Activated gamma-delta T cell treated with Interleukin-2 at 50 U/mL for 16 hours (primary cell): ENCODE data around the gene TTN.

Source experiments
- DNase-seq: peaks from one replicate; pipeline ENCODE4 v3.0.0-alpha.2; 2020

The TTN gene

DNA sequence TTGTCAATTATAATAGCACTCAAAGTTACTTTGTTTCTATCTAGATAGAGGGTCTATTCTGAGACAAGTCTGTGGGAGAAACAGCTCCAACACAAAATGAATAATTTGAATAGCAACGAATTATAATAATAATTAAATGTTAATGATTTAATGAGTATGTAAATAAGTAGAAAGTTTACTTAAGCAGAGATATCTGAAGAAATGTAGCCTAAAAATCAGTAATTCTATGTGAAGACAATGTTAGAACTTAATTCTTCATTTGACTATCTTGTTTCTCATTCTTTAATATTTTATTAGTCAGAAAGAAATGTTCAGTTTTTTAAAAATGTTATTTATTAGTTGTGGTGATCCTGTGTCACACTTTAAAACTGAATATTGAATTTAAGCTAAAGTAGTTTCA lies 165.7 kb downstream of the TTN start:
- no peak for DNase-seq

DNA sequence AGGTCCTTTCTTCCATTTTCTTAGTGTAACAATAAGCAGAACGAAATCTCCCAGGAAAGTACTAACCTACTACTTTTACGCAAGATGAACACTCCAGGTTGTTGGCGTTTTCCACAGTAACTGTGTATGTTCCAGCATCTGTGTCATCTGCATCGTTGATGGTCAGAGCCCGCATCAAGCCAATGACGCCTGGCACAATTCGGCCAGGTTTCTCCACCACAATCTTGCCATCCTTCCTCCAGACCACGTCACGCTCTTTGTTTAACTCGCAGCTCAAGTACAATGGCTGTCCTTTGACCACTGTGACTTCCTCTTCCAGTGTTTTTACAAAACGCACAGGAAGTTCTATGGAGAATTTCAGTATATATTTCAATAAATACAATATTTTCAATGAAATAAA lies 171.3 kb downstream of the TTN start:
- DNase-seq = no peak

DNA sequence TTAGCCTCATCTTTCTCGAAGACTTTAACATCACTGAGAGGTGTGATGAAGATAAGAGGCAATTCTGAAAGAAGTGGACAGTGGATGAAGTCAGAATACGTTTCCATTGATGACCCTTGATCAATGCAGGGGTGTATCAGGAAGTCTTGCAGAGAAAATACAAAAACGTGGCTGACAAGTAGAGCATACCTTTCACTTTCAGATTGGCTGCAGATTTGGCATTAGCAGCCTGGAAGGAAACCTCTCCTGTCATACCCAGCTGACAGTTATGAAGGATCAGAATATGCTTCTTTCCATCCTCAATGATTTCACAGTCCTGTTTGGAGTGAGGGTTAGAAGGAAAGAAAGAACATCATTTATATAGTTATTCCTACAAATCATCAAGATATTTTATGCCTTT lies 174.5 kb downstream of the TTN start:
- DNase-seq = no peak

DNA sequence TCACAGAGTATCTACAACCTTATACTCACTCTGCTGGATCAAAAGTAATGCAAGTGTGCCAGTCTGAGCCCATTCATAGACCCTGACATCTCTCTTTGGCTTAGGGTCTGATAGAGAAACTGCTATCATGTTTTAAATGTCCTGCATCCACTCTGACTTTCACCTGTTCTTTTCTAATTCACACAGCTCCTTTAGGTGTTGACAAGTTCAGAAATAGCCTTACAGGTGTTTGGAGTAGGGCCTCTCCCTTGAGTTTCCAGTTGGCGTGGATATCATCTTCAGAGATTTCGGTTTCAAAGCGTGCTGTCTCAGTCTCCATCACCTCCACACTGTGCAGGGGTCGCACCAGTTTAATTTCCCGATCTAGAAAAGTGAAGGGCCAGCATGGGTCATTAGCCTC lies 176.6 kb downstream of the TTN start:
- DNase-seq = no peak

DNA sequence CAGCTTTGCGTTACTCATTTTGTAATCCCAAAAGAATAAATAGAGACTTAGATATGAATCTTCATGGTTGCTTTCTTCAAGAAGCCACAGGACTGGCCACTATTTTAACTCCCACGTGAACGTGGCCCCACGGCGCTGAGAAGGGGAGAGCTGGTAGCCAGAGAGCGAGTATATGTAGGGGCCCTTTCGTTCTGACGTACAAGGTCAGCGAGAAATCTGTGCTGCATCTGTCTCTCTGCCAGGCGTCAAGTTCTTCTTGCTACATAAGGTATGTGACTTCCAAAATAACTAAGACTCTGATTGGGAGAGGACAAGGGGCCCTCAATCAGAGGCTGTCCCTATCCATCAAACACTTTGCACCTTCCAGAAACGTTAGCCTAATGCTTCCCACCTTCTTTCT lies 177.8 kb downstream of the TTN start:
- no peak for DNase-seq

DNA sequence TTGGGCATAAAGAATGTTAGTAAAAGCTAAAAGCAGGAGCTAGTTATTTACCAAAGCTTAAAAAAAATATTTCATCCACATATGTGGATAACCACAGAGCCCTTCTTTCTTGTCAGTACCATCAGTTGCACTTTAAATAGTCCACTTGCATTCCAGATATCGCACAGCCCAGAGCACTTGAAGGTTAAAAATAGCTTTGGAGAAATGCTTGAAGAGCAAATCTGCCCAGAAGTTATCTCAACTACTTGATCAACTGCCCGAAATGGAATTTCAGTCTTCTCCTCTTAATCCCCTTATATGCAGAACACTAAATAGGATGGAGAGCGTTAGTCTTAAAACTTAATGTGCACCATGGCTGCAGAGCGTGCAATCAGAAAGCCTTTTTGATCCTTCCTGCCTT lies 178.6 kb downstream of the TTN start:
- no peak for DNase-seq

DNA sequence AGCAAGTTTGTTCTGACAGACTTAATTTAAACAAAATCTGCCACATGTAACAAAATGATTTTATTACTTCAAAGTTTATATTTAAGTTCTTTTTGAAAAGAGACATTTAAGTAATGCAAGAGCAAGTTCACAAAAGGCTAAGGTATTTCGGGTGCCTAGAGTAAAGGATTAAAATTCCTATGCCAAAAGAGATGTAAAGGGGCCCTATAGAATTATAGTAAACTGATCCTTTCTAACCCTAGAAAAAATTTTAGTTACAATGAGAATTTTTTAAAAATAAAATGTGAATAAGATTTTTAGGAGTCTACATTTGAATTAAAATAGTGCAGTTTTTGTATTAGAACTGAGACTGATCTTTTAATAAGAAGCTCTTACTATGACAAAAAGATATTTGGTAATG lies 179.8 kb downstream of the TTN start:
- DNase-seq = no peak

DNA sequence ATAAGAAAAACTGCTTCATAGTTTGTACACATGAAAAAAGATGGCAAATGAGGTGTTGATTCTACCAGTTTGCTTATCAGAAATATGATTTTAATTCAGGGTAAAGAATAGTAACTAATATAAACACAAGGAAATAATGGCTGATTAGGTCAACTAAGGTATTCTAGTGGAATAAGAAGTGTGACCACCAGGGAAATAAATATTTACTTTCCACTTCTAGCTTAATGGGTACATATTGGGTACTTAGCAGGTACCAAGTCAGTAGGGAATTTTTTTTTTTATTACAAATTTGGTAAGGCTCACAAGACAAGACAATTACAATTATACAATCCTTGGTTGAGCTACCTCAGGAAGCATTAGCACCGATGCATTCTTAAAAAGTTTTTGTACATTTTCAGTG lies 191.3 kb downstream of the TTN start:
- no peak for DNase-seq

DNA sequence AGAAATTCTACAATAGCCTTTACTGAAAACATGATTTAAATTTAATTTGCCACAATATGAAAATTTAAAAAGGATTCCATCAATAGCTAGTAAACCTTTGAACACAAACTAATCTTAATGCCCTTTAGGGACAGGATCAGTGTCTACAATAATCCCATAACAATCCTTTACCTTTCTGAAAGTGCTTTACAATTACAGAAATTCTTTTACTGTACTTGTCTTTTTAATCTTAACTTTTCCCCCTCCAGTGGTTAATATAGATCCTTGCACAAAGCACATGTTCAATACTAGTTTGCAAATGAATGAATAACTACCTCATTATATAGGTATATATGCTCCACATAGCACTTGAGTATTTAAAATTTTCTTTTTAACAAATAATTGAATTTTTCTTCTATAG lies 204.3 kb downstream of the TTN start:
- no peak for DNase-seq

DNA sequence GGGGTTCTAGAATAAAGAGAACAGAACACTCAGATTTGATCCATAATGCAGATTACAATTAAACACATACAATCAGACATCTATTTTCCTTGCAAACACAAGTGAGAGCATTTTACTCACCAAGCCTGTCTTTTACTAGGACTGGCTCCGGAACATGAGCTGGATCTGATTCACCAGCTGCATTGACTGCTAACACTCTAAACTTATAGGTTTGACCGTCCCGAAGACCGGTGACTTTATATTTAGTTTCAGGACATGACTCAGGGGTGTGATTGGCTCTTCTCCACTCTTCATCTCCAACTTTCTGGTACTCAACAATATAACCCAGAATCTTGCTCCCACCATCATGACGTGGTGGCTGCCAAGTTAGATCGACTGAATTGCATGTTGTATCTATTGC lies 214.6 kb downstream of the TTN start:
- DNase-seq = no peak

DNA sequence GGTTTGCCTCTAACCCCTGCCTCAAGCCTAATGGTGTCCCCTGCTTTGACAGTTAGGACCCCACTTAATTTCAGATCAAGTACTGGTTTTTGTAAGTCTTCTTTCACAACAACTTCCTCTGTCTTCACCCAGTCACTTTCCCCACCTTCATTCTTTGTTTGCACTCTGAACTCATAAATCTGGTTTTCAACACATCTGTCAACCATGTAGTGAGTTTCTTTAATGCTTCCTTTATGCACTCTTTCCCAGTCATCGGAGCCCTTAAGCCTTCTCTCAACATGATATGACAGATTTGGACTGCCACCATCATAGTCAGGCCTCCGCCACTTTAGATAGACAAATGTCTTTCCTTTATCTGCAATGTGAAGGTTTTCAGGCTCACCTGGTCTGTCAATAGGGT lies 217.9 kb downstream of the TTN start:
- no peak for DNase-seq

DNA sequence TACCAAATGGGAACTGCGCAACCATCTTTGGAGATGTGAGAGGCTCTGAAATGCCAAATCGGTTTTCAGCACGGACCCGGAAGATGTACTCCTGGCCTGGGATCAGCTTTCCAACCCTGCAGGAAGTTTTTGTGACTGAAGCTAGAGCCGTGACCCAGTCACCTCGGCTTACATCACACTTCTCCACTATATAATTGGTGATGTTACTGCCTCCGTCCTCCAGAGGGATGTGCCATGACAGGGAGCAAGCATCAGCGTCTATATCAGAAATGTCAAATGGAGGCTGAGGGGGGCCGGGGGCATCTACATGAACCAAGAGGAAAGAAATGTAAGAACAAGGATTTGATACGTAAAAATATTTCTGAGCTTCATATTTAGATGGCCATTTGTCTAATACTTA lies 222.6 kb downstream of the TTN start:
- no peak for DNase-seq

DNA sequence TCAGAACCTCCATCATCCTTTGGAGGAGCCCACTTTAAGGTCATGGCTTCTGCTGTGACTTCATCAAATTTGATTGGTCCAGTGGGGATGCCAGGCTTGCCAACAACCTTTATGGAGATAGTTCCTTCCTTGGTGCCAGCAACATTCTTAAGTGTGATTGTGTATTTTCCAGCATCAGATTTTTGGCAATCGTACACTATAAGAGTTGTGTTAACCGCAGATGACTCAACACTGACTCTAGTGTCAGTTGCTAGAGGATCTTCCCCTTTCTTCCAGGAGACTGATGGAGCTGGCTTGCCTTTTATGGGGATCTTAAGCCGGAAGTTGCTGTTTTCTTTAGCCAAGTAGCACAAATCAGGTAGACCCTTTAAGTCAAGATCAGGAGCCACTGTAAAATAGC lies 228.2 kb downstream of the TTN start:
- DNase-seq = no peak

DNA sequence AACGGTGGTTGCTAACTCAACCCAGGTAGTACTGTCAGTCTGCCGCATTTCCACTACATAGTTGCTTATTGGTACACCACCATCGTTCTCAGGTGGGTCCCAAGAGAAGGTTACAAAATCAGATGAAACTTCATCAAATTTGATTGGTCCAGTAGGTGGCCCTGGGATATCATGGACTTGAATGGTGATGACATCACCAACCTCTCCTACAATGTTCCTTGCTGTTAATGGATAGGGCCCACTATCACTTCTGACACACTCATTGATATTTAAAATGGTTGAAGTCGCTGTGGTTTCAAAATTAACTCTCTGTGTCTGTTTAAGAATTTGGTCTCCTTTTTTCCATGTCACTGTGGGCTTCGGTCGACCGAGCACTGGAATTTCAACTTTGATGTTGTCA lies 232.4 kb downstream of the TTN start:
- DNase-seq = no peak

DNA sequence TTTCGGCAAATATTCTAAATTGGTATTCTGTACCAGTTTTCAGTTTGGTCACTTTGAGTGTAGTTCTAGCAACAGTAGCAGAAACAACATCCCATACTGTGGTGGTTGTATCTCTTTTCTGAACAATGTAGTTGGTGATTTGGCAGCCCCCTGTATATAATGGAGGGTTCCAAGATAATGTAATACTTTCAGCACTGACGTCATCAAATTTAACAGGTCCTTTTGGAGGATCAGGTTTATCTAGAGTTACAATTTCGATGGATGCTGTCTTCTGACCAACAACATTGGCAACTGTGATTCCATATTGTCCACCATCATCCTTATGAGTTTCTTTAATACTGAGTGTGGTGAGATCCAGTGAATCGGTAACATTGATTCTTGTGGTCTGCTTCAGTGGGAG lies 239.0 kb downstream of the TTN start:
- DNase-seq = no peak

DNA sequence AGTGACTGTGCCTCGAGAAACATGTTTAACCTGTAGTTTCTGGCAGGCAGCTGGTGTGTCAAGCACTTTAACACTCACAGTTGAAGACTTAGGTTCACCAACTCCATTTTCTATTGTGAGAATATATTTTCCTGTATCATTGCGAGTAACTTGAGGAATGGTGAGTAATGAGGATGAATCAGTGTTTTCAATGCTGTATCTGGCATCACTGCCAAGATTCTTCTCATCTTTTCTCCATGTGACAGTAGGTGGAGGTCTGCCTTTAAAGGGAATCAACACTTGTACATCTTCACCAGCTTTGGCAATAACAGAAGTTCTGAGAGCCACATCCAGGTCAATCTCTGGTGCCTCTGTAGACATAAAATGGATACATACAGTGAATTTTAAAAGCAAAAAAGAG lies 254.2 kb downstream of the TTN start:
- DNase-seq = no peak

DNA sequence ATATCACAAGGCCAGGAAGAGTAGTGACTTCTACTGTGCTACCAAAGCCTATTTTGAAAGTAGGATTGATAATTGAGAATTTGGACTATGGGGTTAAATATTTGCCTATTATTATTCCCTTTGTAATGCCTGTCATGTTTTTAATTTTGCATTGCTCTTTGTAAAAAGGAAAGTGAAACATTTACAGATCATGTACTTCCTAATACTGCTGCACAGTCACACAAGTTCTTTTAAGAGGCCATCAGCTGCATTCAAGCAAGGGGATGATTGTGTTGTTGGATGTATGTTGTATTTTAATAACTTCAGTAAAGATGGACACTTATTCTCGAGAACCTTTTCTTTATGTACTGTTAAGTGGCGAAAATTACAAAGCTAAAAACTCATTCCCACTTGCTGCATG lies 256.9 kb downstream of the TTN start:
- DNase-seq = no peak

DNA sequence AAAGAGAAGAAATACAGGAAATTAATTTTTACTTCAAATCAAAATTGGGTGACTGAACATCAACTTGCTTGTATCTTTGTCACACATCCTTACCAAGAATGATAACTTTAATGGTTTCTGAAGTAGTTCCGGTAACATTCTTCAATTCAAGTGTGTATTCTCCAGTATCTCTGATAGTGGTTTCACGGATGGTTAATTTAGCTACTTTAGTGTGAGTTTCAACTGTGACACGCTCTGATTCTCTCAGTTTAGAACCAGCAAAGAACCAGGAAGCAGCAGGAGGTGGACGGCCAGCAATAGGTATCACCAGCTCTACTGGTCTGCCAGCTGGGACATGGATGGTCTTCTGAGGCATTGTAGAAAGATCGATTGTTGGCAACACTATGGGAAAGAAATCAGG lies 264.7 kb downstream of the TTN start:
- DNase-seq = no peak

DNA sequence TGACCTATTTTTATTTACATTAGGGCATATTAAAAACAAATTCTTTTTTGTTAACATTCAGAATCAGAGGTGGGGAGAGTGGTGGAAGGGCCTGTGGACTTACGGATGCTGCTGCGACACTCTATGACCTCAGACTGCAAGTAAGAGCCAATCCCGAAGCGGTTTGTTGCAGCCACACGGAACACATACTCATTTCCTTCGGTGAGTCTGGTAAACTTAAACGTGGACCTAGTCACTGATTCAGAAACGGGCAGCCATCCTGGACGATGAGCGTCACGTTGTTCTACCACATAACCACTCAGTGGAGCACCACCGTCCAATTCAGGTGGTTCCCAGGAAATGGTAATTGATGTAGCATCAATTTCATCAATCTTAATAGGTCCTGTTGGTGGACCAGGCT lies 265.1 kb downstream of the TTN start:
- no peak for DNase-seq

DNA sequence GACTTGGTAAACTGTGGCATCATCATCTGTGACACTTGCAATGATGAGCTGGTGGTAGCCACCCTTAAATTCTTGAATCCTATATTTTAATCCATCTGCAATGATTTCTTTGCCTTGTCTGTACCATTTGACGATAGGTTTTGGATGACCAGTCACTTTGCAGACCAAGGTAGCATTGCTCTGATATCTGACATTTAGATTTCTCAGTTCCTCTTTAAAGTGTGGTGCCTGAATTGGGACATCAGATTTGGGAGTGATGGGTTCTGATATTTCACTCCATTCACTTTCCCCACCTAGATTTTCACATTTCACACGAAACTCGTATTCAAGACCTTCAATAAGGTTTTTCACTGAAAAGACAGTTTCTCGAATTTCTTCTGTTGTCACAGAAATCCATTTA lies 271.2 kb downstream of the TTN start:
- DNase-seq = no peak

DNA sequence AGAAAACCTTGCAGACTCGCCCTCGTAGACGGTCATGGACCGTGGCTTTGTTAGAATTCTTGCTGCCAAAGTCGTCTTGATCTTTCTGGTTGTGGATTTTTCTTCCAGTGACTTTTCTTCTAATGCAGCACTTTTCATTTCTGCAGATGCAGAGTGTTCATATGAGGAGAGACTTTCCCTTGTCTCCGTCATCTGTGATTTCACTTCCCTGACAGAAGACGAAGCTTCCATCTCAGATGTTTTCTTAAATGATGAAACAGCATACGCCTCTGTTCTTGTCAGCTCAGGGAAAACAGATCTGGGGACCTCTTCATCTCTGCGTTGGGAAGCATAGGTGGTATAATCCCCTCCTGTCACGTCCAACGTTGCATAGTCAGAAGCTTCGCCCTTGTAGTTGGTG lies 276.1 kb downstream of the TTN start:
- no peak for DNase-seq

DNA sequence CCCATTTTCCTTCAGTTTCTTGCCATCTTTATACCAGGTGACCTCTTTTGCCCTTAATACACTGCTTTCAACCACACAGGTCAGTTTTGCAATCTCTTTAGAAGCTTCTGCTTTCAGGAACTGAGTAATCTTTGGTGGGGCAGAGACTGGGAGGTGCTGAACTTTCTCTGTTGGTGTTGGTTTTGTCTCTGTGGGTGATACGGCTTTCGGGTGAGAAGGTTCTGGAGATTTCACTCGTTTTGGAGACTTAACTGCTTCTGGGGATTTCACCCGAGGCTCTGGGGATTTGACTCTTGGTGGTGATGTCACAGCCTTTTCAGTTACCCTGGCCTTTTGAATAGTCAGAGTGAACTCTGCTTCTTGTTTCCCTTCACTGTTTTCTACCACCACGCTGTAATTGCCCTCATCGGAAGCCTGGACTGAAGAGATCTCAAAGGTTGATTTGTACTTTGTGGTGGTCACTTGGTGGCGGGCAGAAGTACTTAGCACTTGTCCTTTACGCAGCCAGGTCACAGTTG lies 276.5 kb downstream of the TTN start:
- DNase-seq = no peak

DNA sequence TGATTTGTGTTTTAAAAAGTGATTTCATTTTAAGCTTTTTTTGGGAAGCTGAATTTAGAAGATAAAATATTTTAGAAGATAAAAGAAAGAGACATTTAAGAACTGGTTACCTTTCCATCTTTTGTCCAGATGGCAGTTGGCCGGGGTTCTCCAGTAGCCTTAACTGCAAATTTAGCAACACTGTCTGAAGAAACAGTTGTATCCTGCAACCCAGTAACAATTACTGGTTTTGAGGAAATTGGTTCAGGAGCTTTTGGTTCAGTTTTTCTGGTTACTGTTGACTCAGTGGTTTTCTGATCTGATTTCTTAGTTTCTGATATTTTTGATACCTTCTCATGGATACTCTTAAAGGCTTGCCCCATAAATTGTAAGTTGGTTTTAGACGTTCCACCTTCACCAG lies 277.1 kb downstream of the TTN start:
- DNase-seq = no peak

DNA sequence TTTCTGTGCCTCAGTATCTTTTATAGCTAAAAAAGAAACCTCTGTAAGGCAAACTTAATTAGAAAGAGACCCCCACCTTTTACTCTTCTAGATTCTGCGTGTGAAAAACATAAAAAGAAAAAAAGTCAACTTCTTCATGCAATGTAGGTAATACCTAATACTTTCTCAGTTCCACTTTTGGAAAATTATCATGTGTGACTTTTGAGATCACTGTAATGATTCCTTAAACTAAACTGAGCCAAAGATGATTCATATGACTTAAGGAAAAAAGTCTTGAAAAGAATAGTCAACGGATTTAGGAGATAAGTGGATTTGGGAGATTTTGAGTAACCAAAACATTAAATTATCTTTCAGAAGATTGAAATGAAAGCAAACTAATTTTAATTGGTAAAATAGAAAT lies 278.0 kb downstream of the TTN start:
- no peak for DNase-seq

DNA sequence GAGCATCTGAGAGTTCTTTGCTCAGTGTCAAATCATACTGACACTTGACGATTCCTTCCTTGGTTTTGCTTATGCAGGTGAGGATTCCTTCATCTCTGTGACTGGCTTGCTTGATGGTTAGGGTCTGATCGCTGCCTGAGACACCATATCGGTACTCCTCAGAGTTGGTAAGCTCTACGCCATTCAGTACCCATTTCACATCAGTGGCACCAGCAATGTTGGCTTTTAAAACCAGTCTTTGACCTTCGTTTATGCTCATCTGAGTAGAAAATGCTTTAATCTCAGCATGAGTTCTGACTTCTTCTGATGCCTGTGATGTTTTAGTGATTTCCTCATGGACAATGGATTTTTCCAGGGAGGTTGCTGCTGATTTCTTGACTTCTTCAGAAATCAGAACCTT lies 278.6 kb downstream of the TTN start:
- DNase-seq = no peak

DNA sequence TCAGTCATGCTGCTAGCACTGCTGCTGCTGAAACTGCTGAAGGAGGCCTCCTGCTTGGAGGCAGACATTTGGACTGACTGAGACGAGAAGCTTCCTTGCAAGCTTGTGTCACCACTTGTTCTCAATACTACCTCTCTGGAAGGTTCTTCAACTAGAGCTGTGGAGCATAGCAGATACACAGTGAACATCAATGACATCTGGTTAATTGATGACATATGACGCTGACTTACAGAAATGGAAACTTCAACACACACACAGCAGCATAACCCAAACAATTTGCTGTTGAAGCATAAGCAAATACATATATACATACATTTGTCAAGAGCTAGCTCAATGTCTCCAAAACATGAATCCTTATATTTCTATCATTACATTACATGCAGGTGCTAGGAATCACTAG lies 279.6 kb downstream of the TTN start:
- DNase-seq = no peak
